ENCODE measurements around the gene PBX3.

The PBX3 gene

DNA sequence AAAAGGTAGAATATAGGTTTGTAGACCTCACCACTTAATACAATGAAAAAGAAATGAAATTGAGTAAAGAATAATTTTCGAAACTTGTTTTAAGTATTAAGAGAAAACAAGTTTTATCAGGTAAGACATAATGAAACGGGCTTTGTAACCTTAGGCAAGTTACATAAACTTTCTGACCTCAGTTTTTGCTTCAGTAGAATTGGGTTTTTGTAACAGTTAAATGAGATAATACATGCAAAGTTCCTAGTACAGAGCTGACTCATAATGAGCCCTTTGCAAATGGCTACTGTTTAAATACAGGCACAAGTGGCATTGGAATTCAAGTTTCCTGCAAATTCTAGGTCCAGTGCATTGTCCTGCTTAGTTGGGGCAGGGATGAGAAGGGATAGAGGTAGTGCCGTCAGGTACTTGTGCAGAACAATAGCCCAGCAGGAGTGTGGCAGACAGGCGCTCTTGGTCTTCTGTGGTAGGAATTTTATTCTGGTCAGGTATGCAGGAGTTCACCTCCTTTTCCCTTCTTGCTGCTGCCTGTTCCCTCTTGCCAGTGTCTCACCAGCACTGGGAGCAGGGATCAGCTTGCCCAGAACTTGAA is 203.8 kb downstream of the PBX3 start:
- no peaks in the 10 kb centered on the region for H3K27me3 ChIP-seq (ENCODE audit: control insufficient read depth in 3 of 3, insufficient read depth in 3 of 3, low read depth in 1 of 3, low read length in 3 of 3)
- H3K14ac ChIP-seq (ENCODE audit: low read length), result no peak overlapping the region

DNA sequence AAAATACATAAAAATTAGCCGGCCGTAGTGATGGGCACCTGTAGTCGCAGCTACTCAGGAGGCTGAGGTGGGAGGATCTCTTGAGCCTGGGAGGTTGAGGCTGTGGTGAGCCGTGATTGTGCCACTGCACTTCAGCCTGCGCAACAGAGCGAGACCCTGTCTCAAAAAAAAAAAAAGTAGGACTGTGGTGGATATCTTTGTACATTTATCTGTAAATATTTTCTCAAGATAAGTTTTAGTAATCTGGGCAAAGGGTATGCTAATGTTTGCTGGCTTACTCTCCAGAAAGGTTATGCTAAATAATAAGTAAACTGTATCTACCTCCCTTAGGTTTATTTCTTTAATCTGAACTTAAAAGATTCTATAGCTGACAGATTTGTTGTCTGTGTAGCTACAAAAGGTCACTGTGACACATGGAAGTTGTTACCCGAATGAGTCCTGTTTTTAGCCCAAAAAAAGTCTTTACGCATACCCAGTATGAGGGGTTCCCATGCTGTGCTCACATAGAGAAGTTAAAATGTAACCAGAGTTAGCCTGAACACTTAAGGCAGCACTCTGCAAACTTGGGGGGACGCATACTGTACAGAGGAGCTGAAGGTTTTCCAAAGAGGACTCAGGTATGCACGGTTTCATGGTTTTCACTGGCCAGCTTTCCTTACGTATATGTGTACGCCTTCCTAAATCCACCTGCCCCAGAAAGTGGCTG is 206.3 kb downstream of the PBX3 start:
- no CpG with 5 or more reads among the region's 12 CpGs for WGBS, 2 donors (ENCODE audit: extremely low coverage in 2 of 2, insufficient read length in 2 of 2, insufficient replicate concordance in 1 of 2)
- no peak overlapping the region for H2AK5ac ChIP-seq (ENCODE audit: low read depth, low read length)
- H4K8ac ChIP-seq (ENCODE audit: low read depth, low read length), result no peak overlapping the region

More for the DNA sequence above, 203.8 kb downstream of the PBX3 start:
- Histone ChIP-seq H4K8ac (ENCODE audit: low read depth, low read length) (no peak overlapping the region), H3K18ac (ENCODE audit: low read length) (no peak overlapping the region), H3K4me3 (ENCODE audit: low read length in 2 of 2) (no peak overlapping the region), H2BK12ac (ENCODE audit: low read length) (no peak overlapping the region), H3K9ac (ENCODE audit: low read depth, low read length, poor library complexity) (no peak overlapping the region), H3K9me3 (replicated peaks in 1 of 2; ENCODE audit: control insufficient read depth in 2 of 2, insufficient read depth in 1 of 2, low read depth in 1 of 2, low read length in 2 of 2) (peaks cover 0 to 13% of the 10 kb centered on the region in 2 donors), H2AK5ac (ENCODE audit: low read depth, low read length) (no peak overlapping the region), H3K4ac (ENCODE audit: low read length) (no peak overlapping the region), H3K4me1 (ENCODE audit: control insufficient read depth in 2 of 2, insufficient read depth in 1 of 2, low read depth in 1 of 2, low read length in 2 of 2) (peaks cover 0 to 3% of the 10 kb centered on the region in 2 donors), H2AFZ (ENCODE audit: low read length) (no peak overlapping the region), H4K91ac (ENCODE audit: low read depth, low read length, poor library complexity) (no peak overlapping the region), H3K27ac (replicated peaks; ENCODE audit: low read length) (no peak overlapping the region), H2BK120ac (ENCODE audit: low read depth, low read length) (no peak overlapping the region), H3K36me3 (replicated peaks in 1 of 2; ENCODE audit: control insufficient read depth in 2 of 2, insufficient read depth in 2 of 2, low read length in 2 of 2) (peaks cover 0 to 47% of the 10 kb centered on the region in 2 donors), H3K4me2 (ENCODE audit: insufficient read depth, low read length, poor library complexity, severe bottlenecking) (no peak overlapping the region), H3K79me1 (ENCODE audit: low read depth, low read length) (no peaks in the 10 kb centered on the region), H3K23ac (ENCODE audit: low read depth, low read length, poor library complexity) (no peak overlapping the region), H2BK5ac (ENCODE audit: low read length) (no peak overlapping the region), H2BK15ac (ENCODE audit: low read length) (no peak overlapping the region)
- DNase-seq (ENCODE audit: low spot score), result no peak
- WGBS, 2 donors (ENCODE audit: extremely low coverage in 2 of 2, insufficient read length in 2 of 2, insufficient replicate concordance in 1 of 2), result 100% methylated on average over 1 of the region's 4 CpGs; no CpG with 5 or more reads in 1 of the 2 donors

GRCh38 chr9:125956102-125956501 is 208.9 kb downstream of the PBX3 start:
- H3K23ac ChIP-seq (ENCODE audit: low read depth, low read length, poor library complexity), result no peak overlapping the region
- H2AFZ ChIP-seq (ENCODE audit: low read length), result no peak overlapping the region
- no peak overlapping the region for H3K4me3 ChIP-seq (ENCODE audit: low read length in 2 of 2)
- H2BK12ac ChIP-seq (ENCODE audit: low read length), result no peak overlapping the region
- H3K27ac ChIP-seq (replicated peaks; ENCODE audit: low read length), result no peak overlapping the region
- no peak overlapping the region for H2AK5ac ChIP-seq (ENCODE audit: low read depth, low read length)
- peaks cover 0 to 2% of the 10 kb centered on the region in 2 donors for H3K9me3 ChIP-seq (replicated peaks in 1 of 2; ENCODE audit: control insufficient read depth in 2 of 2, insufficient read depth in 1 of 2, low read depth in 1 of 2, low read length in 2 of 2)
- no peak for DNase-seq (ENCODE audit: low spot score)
- no peak overlapping the region for H4K8ac ChIP-seq (ENCODE audit: low read depth, low read length)
- H2BK15ac ChIP-seq (ENCODE audit: low read length), result no peak overlapping the region
- no peak overlapping the region for H2BK5ac ChIP-seq (ENCODE audit: low read length)
- no peaks in the 10 kb centered on the region for H3K27me3 ChIP-seq (ENCODE audit: control insufficient read depth in 3 of 3, insufficient read depth in 3 of 3, low read depth in 1 of 3, low read length in 3 of 3)
- H3K4me1 ChIP-seq (ENCODE audit: control insufficient read depth in 2 of 2, insufficient read depth in 1 of 2, low read depth in 1 of 2, low read length in 2 of 2), result peaks cover 4 to 13% of the 10 kb centered on the region in 2 donors
- H3K4me2 ChIP-seq (ENCODE audit: insufficient read depth, low read length, poor library complexity, severe bottlenecking), result no peak overlapping the region
- H3K14ac ChIP-seq (ENCODE audit: low read length), result no peak overlapping the region
- H3K18ac ChIP-seq (ENCODE audit: low read length), result no peak overlapping the region
- H3K79me1 ChIP-seq (ENCODE audit: low read depth, low read length), result no peaks in the 10 kb centered on the region
- H3K9ac ChIP-seq (ENCODE audit: low read depth, low read length, poor library complexity), result no peak overlapping the region
- no CpG with 5 or more reads among the region's 5 CpGs for WGBS, 2 donors (ENCODE audit: extremely low coverage in 2 of 2, insufficient read length in 2 of 2, insufficient replicate concordance in 1 of 2)
- H2BK120ac ChIP-seq (ENCODE audit: low read depth, low read length), result no peak overlapping the region
- no peak overlapping the region for H4K91ac ChIP-seq (ENCODE audit: low read depth, low read length, poor library complexity)
- H3K36me3 ChIP-seq (replicated peaks in 1 of 2; ENCODE audit: control insufficient read depth in 2 of 2, insufficient read depth in 2 of 2, low read length in 2 of 2), result peaks cover 0 to 43% of the 10 kb centered on the region in 2 donors
- no peak overlapping the region for H3K4ac ChIP-seq (ENCODE audit: low read length)

More for the DNA sequence above, 206.3 kb downstream of the PBX3 start:
- no peak overlapping the region for H3K27ac ChIP-seq (replicated peaks; ENCODE audit: low read length)
- no peaks in the 10 kb centered on the region for H3K9me3 ChIP-seq (replicated peaks in 1 of 2; ENCODE audit: control insufficient read depth in 2 of 2, insufficient read depth in 1 of 2, low read depth in 1 of 2, low read length in 2 of 2)
- H3K18ac ChIP-seq (ENCODE audit: low read length), result no peak overlapping the region
- no peak overlapping the region for H2AFZ ChIP-seq (ENCODE audit: low read length)
- no peaks in the 10 kb centered on the region for H3K27me3 ChIP-seq (ENCODE audit: control insufficient read depth in 3 of 3, insufficient read depth in 3 of 3, low read depth in 1 of 3, low read length in 3 of 3)
- no peak overlapping the region for H3K9ac ChIP-seq (ENCODE audit: low read depth, low read length, poor library complexity)
- DNase-seq (ENCODE audit: low spot score), result no peak
- no peak overlapping the region for H3K23ac ChIP-seq (ENCODE audit: low read depth, low read length, poor library complexity)
- H3K36me3 ChIP-seq (replicated peaks in 1 of 2; ENCODE audit: control insufficient read depth in 2 of 2, insufficient read depth in 2 of 2, low read length in 2 of 2), result peaks cover 0 to 41% of the 10 kb centered on the region in 2 donors
- no peak overlapping the region for H2BK5ac ChIP-seq (ENCODE audit: low read length)
- H3K4ac ChIP-seq (ENCODE audit: low read length), result no peak overlapping the region
- H3K4me2 ChIP-seq (ENCODE audit: insufficient read depth, low read length, poor library complexity, severe bottlenecking), result no peak overlapping the region
- no peak overlapping the region for H2BK12ac ChIP-seq (ENCODE audit: low read length)
- no peak overlapping the region for H3K4me3 ChIP-seq (ENCODE audit: low read length in 2 of 2)
- no peak overlapping the region for H3K14ac ChIP-seq (ENCODE audit: low read length)
- no peaks in the 10 kb centered on the region for H3K79me1 ChIP-seq (ENCODE audit: low read depth, low read length)
- no peak overlapping the region for H2BK15ac ChIP-seq (ENCODE audit: low read length)
- H2BK120ac ChIP-seq (ENCODE audit: low read depth, low read length), result no peak overlapping the region
- H3K4me1 ChIP-seq (ENCODE audit: control insufficient read depth in 2 of 2, insufficient read depth in 1 of 2, low read depth in 1 of 2, low read length in 2 of 2), result peaks cover 3% of the 10 kb centered on the region in 2 donors
- H4K91ac ChIP-seq (ENCODE audit: low read depth, low read length, poor library complexity), result no peak overlapping the region

DNA sequence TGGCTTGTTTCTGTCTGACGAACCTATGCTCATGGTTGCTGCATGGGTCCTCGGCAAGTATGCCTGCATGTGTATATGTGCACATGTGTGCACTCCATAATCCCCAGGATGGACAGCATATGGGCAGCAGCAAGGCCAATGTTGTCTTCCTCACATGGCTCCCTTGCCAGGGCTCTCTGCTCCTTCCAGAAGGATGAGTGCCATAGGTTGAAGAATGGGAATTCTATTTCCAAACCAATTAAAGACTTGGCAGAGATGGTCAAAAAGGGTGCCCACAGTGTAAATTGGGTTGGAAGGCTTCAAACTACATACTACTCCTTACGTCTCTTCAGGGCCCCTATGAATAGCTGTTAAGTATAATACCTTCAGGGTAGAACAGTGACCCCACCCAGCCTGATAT is 212.1 kb downstream of the PBX3 start:
- Histone ChIP-seq H2BK12ac (ENCODE audit: low read length) (no peak overlapping the region), H3K23ac (ENCODE audit: low read depth, low read length, poor library complexity) (no peak overlapping the region), H3K4me3 (ENCODE audit: low read length in 2 of 2) (no peak overlapping the region), H3K79me1 (ENCODE audit: low read depth, low read length) (no peaks in the 10 kb centered on the region), H3K14ac (ENCODE audit: low read length) (no peak overlapping the region), H2BK15ac (ENCODE audit: low read length) (no peak overlapping the region), H2AFZ (ENCODE audit: low read length) (no peak overlapping the region), H3K9me3 (replicated peaks in 1 of 2; ENCODE audit: control insufficient read depth in 2 of 2, insufficient read depth in 1 of 2, low read depth in 1 of 2, low read length in 2 of 2) (peaks cover 0 to 2% of the 10 kb centered on the region in 2 donors), H3K27ac (replicated peaks; ENCODE audit: low read length) (no peak overlapping the region), H3K18ac (ENCODE audit: low read length) (no peak overlapping the region), H3K4me1 (ENCODE audit: control insufficient read depth in 2 of 2, insufficient read depth in 1 of 2, low read depth in 1 of 2, low read length in 2 of 2) (peaks cover 4 to 18% of the 10 kb centered on the region in 2 donors), H3K4me2 (ENCODE audit: insufficient read depth, low read length, poor library complexity, severe bottlenecking) (no peak overlapping the region), H3K9ac (ENCODE audit: low read depth, low read length, poor library complexity) (no peak overlapping the region), H3K36me3 (replicated peaks in 1 of 2; ENCODE audit: control insufficient read depth in 2 of 2, insufficient read depth in 2 of 2, low read length in 2 of 2) (peaks cover 4 to 59% of the 10 kb centered on the region in 2 donors), H2BK5ac (ENCODE audit: low read length) (no peak overlapping the region), H4K91ac (ENCODE audit: low read depth, low read length, poor library complexity) (no peak overlapping the region), H2BK120ac (ENCODE audit: low read depth, low read length) (no peak overlapping the region), H3K27me3 (ENCODE audit: control insufficient read depth in 3 of 3, insufficient read depth in 3 of 3, low read depth in 1 of 3, low read length in 3 of 3) (no peaks in the 10 kb centered on the region), H3K4ac (ENCODE audit: low read length) (no peak overlapping the region), H2AK5ac (ENCODE audit: low read depth, low read length) (no peak overlapping the region), H4K8ac (ENCODE audit: low read depth, low read length) (no peak overlapping the region)
- no peak for DNase-seq (ENCODE audit: low spot score)
- no CpG with 5 or more reads among the region's 3 CpGs for WGBS, 2 donors (ENCODE audit: extremely low coverage in 2 of 2, insufficient read length in 2 of 2, insufficient replicate concordance in 1 of 2)
